Endothelial cell of umbilical vein (primary cell): ENCODE measurements around the gene PDGFA.

Experiments used
- POLR2AphosphoS5 ChIP-seq: IDR thresholded peaks from 2 replicates; pipeline ENCODE4 v1.6.1; 2012; ENCODE audit warnings: low read depth, mild to moderate bottlenecking, control low read depth, low read length, moderate library complexity; ENCODE audit not compliant: insufficient read depth
- TF ChIP-seq, protein P1 (sequence below), 2 donors: IDR thresholded peaks; 1 replicate in 1 of 2; 2 replicates in 1 of 2; pipeline ENCODE4 v1.5.1; 2011; ENCODE audit warnings: low read length in 2 of 2, mild to moderate bottlenecking in 2 of 2, moderate library complexity in 2 of 2, control low read depth in 1 of 2, inconsistent platforms in 1 of 2, low read depth in 1 of 2; ENCODE audit not compliant: insufficient read depth in 1 of 2; ENCODE audit errors: extremely low read depth in 1 of 2

DNA sequence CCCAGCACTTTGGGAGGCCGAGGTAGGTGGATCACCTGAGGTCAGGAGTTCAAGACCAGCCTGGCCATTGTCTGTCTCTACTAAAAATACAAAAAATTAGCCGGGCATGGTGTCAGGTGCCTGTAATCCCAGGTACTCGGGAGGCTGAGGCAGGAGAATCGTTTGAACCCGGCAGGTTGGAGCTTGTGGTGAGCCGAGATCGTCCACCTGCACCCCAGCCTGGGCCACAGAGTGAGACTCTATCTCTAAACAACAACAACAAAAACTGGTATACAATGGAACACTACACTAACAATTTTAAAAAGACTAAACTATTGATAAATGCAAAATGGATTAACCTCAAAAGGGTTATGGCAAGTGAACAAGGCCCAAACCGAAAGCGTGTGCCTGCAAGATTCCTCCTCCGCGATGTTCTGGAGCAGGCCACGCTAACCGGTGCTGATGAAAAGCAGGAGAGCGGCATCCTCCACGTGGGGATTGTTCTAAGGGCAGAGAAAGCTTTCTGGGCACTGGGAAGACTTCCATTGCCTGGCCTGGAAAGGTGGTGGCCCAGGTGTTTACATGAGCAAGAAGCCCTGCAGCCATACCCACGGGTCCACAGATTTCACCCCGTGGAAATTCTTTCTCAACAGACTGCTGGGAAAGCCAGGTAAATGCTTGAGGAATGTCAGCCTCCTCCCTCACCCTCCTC, 53.8 kb downstream of the PDGFA start:
- TF ChIP-seq POLR2AphosphoS5: no peak
- TF ChIP-seq, protein P1, sequence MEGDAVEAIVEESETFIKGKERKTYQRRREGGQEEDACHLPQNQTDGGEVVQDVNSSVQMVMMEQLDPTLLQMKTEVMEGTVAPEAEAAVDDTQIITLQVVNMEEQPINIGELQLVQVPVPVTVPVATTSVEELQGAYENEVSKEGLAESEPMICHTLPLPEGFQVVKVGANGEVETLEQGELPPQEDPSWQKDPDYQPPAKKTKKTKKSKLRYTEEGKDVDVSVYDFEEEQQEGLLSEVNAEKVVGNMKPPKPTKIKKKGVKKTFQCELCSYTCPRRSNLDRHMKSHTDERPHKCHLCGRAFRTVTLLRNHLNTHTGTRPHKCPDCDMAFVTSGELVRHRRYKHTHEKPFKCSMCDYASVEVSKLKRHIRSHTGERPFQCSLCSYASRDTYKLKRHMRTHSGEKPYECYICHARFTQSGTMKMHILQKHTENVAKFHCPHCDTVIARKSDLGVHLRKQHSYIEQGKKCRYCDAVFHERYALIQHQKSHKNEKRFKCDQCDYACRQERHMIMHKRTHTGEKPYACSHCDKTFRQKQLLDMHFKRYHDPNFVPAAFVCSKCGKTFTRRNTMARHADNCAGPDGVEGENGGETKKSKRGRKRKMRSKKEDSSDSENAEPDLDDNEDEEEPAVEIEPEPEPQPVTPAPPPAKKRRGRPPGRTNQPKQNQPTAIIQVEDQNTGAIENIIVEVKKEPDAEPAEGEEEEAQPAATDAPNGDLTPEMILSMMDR (IDR thresholded peaks at IDR 0.05; ENCODE audit: extremely low read depth in 1 of 2, insufficient read depth in 1 of 2, low read depth in 1 of 2, low read length in 2 of 2): no peak
